Right renal pelvis (tissue), 4 donors: ENCODE results near the gene U2AF2. TPM values are rescaled to one million over a fixed set of nuclear protein-coding genes. Genes with fewer than 3 reads are reported as not detected.

Experiments
- DNase-seq, 4 donors: peaks; one replicate each; pipeline ENCODE4 v3.0.0-alpha.2; 2013; ENCODE audit warnings: low read depth in 4 of 4, low spot score in 3 of 4, missing footprints in 1 of 4
- polyA plus RNA-seq, 4 donors: library from polyadenylated mRNA; unstranded; fragments of 120-200 nt; gene quantifications; one replicate each; pipeline ENCODE4 v1.2.1, GENCODE V29; 2013; ENCODE audit not compliant: insufficient read length in 4 of 4

The U2AF2 gene
- 100 to 1,000 TPM; 178 to 218 (median 182) TPM for polyA plus RNA-seq

DNA sequence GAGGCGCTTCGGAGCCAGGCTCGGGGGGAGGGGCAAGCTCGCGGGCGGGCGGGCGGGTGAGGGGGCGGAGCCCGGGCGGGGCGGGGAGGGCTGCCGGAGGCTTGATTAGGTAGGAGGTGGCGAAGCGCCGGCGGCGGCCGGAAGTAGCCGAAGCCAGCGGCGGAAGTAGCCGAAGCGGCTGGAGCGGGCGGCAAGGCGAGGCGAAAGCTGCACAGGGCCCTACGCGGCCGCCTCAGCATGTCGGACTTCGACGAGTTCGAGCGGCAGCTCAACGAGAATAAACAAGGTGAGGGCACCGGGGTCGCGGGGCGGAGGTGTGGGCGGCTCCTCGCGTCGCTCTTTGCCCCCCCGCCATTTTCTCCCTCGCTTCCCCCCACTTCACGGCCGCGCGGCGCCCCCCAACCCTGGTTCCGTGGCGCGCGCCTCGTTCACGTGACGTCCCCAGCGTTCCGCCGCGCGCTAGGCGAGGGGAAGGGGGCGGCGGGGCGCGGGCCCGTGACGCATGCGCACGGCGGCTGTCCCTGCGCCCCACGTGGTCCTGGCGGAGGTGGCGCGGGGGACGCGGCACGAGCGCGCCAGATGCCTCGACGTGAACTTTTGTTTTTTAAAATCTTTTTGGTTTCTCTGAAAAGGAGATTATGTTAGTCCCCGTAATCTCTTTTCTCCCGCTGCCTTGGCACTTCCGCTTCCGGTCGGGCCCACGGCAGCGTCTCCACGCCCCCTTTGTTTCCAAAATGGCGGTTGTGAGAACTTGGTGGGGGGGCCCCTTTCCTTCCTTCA lies at the start of gene U2AF2:
TSS of gene U2AF2 (plus strand) at position 168 of the 780 bp plus-strand sequence. CDS start at position 238, 70 bp downstream.
- peak in 3 of 4 donors; percentile 88 to 95 (median 90) for DNase-seq

DNA sequence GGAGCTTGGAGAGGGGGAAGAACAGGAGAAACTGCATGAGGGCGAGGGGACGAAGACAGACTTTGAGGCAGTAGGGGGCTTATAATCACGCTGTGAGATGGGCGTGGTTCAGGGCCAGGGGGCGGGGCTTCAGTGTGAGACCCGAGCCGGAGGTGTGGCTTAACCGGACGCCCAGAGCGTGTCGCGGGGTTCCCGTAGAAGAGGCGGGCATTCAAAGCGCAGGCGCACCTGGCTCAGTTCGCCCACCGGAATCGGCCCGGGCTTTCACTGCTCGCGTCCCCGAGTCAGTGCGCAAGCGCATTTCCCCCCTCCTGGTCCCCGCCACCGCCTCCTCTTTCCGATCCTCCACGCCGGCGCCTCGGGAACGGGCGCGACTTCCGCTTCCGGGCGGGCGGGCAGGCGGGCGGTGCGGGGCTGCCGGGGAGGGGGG lies 49.6 kb upstream of the U2AF2 start:
- DNase-seq: peak; percentile 93 to 96 (median 94)

DNA sequence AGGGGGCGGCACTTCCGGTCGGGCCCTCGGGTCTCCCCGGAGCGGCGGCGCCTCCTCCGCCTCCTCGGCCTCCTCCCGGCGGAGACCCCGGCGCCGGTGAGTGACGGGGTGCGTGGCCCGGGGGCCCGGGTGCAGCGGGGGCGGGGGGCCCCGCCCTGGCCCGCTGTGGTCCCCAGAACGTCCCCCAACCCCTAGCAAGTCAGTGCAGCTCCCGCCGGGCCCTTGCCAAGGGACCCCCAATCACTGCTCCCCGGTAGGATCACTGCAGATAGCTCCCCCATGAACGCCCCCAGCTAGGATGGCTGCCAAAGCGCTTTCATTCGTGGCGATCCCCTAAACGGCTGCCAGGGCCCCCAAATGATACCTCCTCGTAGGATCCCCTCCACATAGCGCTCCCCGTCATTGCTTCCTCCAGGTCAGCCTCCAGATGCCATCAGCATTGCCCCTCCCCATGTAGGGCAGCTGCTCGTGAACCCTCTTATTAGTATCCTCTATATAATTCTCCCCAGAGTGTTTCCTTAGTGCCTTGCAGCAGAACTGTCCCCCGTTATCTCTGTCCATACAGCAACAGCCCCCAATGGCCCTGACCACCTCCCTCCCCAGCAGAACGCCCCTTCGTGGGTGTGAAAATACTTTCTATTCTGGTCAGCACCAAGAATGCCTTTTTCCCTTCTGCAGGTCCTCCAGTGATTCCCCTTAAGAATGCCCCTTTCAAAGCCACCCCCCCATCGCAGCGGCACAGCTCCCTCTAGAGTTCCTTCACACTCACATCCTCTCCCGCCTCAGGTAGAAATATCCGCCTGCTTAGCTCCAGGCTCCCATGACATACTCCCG lies 49.0 kb upstream of the U2AF2 start, which contains the start of gene ZNF865:
TSS of gene ZNF865 (plus strand) at position 11 of the 834 bp plus-strand sequence. CDS start 7,972 bp downstream, outside the sequence.
- peak in 1 of 4 donors; percentile 78 for DNase-seq

DNA sequence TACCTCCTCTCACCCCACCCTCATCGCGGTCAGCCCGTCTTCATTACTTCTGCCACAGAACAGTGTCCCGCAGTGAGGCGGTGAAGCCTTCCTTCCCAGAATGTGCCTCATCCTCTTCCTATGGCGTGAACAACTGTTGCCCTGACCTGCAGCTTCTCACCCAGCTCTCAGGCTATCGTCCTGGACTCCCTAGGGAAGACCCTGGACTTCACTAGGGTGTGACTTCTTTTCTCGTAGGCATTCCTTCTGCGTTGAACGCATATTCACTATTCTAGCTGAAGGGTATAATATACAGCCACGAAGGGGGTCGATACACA lies 48.4 kb upstream of the U2AF2 start:
- no peak for DNase-seq

DNA sequence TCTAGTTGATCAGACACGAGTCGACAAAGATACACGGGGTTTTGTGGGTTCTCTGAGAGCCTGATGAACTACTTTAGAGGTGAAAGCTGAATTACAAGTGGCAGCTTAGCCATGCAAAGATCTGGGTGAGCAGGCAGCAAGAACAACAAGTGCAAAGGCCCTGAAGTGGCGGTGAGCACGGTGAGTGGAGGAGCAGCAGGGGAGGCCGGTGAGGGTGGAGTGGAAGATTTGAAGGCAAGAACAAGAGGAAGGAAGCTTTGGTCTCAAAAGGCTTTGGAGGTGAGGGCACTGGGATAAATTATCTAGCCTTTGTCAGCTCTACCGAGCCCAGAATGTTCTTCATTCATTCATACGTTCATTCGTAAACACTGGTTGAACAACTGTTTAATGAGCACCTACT lies 48.0 kb upstream of the U2AF2 start:
- no peak for DNase-seq

DNA sequence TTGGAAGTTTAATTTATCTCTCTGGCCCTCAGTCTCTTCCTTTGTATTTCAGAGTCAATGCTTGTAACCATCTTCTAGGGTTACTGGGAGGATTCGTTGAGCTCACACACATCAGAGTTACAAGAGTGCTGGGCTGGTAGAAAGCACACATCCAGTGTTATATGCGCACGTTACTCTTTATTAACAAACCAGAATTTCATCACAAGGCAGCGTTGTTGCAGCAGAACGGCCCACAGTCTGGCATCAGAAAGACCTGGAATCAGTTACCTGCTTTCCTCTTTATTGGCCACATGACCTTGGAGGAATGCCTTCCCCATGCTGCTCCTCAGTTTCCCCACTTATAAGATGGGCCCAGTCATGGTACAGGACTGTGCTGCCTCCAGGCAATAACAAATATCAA lies 45.5 kb upstream of the U2AF2 start:
- no peak for DNase-seq

DNA sequence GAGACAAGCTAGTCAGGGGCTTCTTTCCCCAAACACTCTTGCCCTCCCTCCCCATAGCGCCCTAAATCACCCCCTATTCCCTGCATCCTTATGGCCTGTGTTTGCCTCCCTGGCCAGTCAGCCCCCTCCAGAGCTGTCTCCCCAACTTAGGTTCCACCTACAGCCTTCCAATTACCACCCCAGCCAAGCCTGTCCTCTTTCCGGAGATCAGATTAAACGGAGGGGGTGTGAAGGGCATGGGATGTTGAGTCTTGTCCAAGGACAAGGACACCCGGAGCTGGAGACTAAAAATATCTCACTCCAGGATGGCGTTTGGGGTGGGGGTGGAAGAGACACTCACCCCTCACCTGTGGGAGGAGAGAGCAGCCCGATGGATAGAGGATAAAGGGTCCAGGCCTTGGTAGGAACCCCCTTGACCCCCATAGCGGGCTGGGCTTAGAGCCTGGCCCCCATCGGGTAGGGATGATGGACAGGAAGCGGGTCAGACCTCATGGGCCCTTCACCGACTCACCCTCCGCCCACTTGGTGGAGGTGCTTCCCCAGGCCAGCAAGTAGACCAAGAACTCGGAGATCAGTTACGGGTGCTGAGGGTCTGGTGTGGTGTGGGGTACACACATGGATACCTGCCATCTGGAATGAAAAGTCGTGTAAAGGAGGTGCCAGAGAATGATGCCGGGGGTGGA lies 43.4 kb upstream of the U2AF2 start:
- DNase-seq: no peak

DNA sequence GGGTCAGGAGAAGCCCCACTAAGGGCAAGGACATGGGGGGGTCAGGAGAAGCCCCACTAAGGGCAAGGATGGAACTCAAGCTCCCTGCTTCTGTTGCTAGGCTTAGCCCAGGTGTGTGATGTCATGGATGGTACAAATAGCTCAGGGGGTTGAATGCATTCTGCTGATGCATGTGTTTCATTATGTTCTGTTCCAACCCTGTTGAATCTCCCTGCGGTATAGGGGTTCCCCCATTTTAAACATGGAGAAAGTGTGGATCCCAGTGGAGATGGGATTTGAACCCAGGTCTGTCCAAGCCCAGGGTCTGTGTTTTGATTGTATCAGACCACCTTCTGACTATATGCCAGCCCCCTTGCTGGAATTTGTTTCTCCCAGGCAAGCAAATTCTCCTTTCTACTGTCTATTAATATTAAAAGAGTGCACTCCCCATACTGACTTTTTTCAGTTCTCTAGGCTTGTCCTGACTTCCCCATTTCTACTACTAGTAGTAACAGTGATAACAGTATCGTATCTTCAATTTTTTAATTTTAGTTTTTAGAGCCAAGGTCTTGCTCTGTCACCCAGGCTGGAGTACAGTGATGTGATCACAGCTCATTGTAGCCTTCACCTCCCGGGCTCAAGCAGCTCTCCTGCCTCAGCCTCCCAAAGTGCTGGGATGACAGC lies 42.7 kb upstream of the U2AF2 start:
- DNase-seq: no peak

DNA sequence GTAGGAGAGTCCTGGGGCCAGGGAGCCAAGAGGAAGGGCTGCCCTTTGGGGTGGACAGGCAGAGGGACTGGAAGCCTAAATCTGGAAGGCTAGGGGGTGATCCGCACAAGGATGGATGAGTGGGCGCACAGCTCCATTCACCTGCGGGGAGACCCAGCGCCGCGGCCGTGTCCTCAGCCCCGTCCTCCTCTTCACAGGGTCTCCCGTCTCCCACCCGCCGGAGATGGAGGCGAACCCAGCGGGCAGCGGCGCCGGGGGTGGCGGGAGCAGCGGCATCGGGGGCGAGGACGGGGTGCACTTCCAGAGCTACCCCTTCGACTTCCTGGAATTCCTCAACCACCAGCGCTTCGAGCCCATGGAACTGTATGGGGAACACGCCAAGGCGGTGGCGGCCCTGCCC lies 41.4 kb upstream of the U2AF2 start:
- DNase-seq: no peak

DNA sequence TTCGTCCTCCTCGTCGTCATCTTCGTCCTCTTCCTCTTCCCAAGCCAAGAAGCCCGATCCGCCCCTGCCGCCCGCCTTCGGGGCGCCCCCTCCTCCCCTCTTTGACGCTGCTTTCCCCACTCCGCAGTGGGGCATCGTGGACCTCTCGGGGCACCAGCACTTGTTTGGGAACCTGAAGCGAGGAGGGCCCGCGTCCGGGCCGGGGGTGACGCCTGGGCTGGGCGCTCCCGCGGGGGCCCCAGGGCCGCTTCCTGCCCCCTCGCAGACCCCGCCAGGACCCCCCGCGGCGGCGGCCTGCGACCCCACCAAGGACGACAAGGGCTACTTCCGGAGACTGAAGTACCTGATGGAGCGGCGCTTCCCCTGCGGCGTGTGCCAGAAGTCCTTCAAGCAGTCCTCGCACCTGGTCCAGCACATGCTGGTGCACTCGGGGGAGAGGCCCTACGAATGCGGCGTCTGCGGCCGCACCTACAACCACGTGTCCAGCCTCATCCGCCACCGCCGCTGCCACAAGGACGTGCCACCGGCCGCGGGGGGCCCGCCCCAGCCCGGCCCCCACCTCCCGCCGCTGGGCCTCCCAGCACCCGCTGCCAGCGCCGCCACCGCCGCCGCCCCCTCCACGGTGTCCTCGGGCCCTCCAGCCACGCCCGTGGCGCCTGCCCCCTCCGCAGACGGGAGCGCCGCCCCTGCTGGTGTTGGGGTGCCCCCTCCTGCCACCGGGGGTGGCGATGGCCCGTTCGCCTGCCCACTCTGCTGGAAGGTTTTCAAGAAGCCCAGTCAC lies 40.7 kb upstream of the U2AF2 start:
- DNase-seq: no peak

DNA sequence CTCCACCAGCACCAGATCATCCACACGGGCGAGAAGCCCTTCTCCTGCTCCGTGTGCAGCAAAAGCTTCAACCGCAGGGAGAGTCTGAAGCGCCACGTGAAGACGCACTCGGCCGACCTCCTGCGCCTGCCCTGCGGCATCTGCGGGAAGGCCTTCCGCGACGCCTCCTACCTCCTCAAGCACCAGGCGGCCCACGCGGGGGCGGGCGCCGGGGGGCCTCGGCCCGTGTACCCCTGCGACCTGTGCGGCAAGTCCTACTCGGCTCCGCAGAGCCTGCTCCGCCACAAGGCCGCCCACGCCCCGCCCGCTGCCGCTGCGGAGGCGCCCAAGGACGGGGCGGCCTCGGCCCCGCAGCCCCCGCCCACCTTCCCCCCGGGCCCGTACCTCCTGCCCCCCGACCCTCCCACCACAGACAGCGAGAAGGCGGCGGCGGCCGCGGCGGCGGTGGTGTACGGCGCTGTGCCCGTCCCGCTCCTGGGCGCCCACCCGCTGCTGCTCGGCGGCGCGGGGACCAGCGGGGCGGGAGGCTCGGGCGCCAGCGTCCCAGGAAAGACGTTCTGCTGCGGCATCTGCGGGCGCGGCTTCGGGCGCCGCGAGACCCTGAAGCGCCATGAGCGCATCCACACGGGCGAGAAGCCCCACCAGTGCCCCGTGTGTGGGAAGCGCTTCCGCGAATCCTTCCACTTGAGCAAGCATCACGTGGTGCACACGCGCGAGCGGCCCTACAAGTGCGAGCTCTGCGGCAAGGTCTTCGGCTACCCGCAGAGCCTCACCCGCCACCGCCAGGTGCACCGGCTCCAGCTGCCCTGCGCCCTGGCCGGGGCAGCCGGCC lies 39.9 kb upstream of the U2AF2 start:
- no peak for DNase-seq

DNA sequence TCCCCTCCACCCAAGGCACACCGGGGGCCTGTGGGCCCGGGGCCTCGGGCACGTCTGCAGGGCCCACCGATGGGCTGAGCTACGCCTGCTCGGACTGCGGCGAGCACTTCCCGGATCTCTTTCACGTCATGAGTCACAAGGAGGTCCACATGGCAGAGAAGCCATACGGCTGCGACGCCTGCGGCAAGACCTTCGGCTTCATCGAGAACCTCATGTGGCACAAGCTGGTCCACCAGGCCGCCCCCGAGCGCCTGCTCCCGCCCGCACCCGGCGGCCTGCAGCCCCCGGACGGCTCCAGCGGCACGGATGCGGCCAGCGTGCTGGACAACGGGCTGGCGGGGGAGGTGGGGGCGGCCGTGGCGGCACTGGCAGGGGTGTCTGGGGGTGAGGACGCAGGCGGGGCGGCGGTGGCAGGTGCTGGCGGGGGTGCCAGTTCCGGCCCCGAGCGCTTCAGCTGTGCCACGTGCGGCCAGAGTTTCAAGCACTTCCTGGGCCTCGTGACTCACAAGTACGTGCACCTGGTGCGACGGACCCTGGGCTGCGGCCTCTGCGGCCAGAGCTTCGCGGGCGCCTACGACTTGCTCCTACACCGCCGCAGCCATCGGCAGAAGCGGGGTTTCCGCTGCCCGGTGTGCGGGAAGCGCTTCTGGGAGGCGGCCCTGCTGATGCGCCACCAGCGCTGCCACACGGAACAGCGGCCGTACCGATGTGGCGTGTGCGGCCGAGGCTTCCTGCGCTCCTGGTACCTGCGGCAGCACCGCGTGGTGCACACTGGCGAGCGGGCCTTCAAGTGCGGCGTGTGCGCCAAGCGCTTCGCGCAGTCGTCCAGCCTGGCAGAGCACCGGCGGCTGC lies 39.1 kb upstream of the U2AF2 start:
- DNase-seq: no peak

DNA sequence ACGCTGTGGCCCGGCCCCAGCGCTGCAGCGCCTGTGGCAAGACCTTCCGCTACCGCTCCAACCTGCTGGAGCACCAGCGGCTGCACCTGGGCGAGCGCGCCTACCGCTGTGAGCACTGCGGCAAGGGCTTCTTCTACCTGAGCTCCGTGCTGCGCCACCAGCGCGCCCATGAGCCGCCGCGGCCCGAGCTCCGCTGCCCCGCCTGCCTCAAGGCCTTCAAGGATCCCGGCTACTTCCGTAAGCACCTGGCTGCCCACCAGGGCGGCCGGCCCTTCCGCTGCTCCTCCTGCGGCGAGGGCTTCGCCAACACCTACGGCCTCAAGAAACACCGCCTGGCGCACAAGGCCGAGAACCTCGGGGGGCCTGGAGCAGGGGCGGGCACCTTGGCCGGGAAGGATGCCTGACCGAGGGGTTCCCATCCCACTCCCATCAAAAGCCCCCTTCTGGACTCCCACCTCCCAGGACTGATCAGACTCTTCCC lies 38.4 kb upstream of the U2AF2 start:
- DNase-seq: no peak

DNA sequence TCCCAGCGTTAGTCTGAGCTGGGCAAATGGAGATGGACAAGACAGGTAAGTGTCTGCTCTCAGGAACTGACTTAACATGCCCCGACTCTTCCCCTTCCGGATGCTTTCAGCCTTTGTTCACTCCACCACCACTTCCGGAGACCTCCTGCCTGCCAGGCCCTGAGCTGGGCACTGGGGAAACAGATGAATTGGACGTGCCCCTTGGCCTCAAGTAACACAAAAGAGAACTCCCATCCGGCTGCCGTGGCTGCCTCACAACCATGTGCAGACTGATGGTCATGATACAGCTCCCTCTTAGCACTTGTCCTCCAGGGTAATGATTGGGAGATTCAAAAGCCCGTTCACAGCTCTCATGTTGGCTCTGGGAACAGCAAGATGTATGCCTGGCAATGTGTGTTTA lies 37.4 kb upstream of the U2AF2 start:
- no peak for DNase-seq

DNA sequence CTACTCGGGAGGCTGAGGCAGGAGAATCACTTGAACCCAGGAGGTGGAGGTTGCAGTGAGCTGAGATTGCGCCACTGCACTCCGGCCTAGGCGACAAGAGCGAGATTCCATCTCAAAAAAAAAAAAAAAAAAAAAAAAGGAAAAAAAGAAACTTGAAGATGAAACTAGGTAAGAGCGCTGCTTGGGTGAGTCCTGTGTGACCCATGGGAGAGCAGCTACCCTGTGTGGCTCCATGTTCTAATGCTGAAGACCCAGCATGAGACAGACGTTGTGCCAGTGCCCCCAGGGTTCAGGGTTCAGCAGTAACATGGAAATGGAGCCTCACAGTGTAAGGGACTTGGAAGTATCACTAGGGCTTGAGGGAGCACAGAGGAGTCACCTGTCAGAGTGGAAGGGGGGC lies 36.4 kb upstream of the U2AF2 start:
- DNase-seq: no peak

DNA sequence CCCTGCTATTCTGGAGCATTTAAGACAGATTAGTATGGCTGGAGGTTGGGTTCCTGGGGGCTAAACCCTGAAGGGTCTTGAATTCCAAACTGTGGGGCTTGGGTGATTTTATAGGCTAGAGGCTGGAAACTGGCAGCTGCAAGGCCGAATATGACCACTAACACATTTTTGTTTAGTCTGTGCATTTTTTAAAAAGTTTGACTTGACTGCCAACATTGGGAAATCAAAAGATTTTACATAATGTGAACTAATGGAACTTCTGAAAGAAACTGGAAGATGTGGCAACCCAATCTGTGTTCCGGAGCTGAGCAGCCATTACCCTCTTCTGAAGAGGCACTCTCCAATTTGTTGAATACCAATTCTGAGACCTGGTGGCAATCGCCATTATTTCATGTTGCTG lies 35.5 kb upstream of the U2AF2 start:
- no peak for DNase-seq

DNA sequence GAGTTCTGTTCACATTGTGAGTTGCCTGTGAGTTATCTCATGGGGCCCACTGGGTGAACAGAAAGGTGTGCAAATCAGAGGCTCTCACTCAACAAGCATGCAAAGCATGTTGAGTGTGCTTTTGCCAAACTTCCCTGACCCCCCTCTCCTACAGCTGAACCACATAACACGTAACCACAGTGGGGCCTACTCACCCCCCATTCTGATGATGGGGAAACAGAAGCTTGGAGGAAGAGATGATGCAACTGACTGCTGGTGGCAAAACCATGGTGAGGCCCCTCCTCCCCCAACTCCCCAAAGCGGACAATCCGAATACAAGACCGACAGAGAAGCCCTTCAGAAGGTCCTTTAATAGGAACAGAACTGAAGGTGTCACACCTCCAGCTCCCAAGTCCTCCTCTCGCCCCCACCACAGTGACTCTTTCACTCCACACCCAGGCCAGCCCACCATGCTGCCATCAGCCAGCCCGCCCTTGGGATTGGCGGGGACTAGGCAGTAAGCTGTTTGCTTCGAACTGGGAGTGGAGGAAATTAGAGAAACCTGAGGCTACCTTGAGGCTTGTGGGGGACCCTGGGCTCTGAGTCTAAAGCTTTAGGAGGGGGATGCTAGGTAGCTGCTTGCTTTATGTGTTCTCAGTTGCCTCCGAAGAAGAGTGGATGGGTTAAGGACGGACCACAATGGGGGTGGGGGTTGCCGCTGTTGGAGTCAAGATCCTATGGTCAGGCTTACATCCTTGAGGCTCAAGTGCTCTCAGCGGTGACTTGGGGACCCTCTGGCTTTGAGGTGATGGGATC lies 34.2 kb upstream of the U2AF2 start:
- DNase-seq: no peak
